Measurements from ENCODE around the gene IL5. TPM values are rescaled to one million over a fixed set of nuclear protein-coding genes. Genes with fewer than 3 reads are reported as not detected.
"Not testable (repeated sequence)": the region's sequence is repeated elsewhere in the genome, so short reads cannot be mapped to it uniquely, and the experiment has no call there.

Gene IL5
- total RNA-seq, 1 experiment from 2014 or later = not detected

- no peaks in the 10 kb centered on the region for H3K27me3 ChIP-seq (replicated peaks; ENCODE audit: insufficient read depth, low read depth, low read length, poor library complexity)
- DNase-seq (ENCODE audit: low spot score) = no peak
- TF ChIP-seq EZH2 (IDR thresholded peaks at IDR 0.05; ENCODE audit: borderline replicate concordance, low read depth, low read length, poor library complexity, severe bottlenecking) (no peak), CTCF (conservative IDR thresholded peaks at IDR 0.05; ENCODE audit: low read depth, low read length) (no peak)
- no TSS peak for BruUV-seq (replicated peaks)
- POLR2A ChIA-PET (ENCODE audit: low non-redundant PET) = no interaction called here
- no peaks in the 10 kb centered on the region for H3K9me3 ChIP-seq (ENCODE audit: low read depth, low read length, poor library complexity, severe bottlenecking)
- intact Hi-C loops (cut with micrococcal nuclease; ENCODE audit: unreplicated experiment) = no loop called here
- H3K4me3 ChIP-seq (ENCODE audit: low read depth, low read length, poor library complexity, severe bottlenecking) = no peak overlapping the region
- H3K36me3 ChIP-seq (ENCODE audit: insufficient read depth, low read length, poor library complexity, severe bottlenecking) = peaks cover 32% of the 10 kb centered on the region
- H3K4me1 ChIP-seq (ENCODE audit: insufficient read depth, low read length, poor library complexity, severe bottlenecking) = no peaks in the 10 kb centered on the region
- CTCF ChIA-PET = no interaction called here
- no peak overlapping the region for H3K27ac ChIP-seq (ENCODE audit: low read depth, low read length, poor library complexity, severe bottlenecking)
These were observed 46.1 kb upstream of the IL5 start for GRCh38 chr5:132589467-132589866.

- intact Hi-C loops (cut with micrococcal nuclease; ENCODE audit: unreplicated experiment) = no loop called here
- Histone ChIP-seq H3K36me3 (ENCODE audit: insufficient read depth, low read length, poor library complexity, severe bottlenecking) (peaks cover 34% of the 10 kb centered on the region), H3K4me3 (ENCODE audit: low read depth, low read length, poor library complexity, severe bottlenecking) (no peak overlapping the region), H3K9me3 (ENCODE audit: low read depth, low read length, poor library complexity, severe bottlenecking) (no peaks in the 10 kb centered on the region), H3K4me1 (ENCODE audit: insufficient read depth, low read length, poor library complexity, severe bottlenecking) (no peaks in the 10 kb centered on the region), H3K27ac (ENCODE audit: low read depth, low read length, poor library complexity, severe bottlenecking) (no peak overlapping the region), H3K27me3 (replicated peaks; ENCODE audit: insufficient read depth, low read depth, low read length, poor library complexity) (no peaks in the 10 kb centered on the region)
- BruUV-seq (replicated peaks) = no TSS peak
- DNase-seq (ENCODE audit: low spot score) = no peak
- POLR2A ChIA-PET (ENCODE audit: low non-redundant PET) = no interaction called here
- TF ChIP-seq EZH2 (IDR thresholded peaks at IDR 0.05; ENCODE audit: borderline replicate concordance, low read depth, low read length, poor library complexity, severe bottlenecking) (no peak), CTCF (conservative IDR thresholded peaks at IDR 0.05; ENCODE audit: low read depth, low read length) (no peak)
- CTCF ChIA-PET = no interaction called here
These were observed 42.7 kb upstream of the IL5 start for GRCh38 chr5:132586063-132586462.

GRCh38 chr5:132584560-132584959 lies 41.2 kb upstream of the IL5 start:
- DNase-seq (ENCODE audit: low spot score); H3K4me3 ChIP-seq (ENCODE audit: low read depth, low read length, poor library complexity, severe bottlenecking); H3K9me3 ChIP-seq (ENCODE audit: low read depth, low read length, poor library complexity, severe bottlenecking); POLR2A ChIA-PET (ENCODE audit: low non-redundant PET); intact Hi-C loops (cut with micrococcal nuclease; ENCODE audit: unreplicated experiment); H3K27me3 ChIP-seq (replicated peaks; ENCODE audit: insufficient read depth, low read depth, low read length, poor library complexity); BruUV-seq (replicated peaks); H3K27ac ChIP-seq (ENCODE audit: low read depth, low read length, poor library complexity, severe bottlenecking); H3K4me1 ChIP-seq (ENCODE audit: insufficient read depth, low read length, poor library complexity, severe bottlenecking): not testable (repeated sequence)
- H3K36me3 ChIP-seq (ENCODE audit: insufficient read depth, low read length, poor library complexity, severe bottlenecking) = peaks cover 39% of the 10 kb centered on the region
- CTCF ChIA-PET = interaction anchor here (0.6 kb wide), 1 partner anchor 525 kb away, joined by 4 read pairs; no protein-coding TSS in a partner anchor

- no peak for DNase-seq (ENCODE audit: low spot score)
- Histone ChIP-seq H3K27ac (ENCODE audit: low read depth, low read length, poor library complexity, severe bottlenecking) (no peak overlapping the region), H3K27me3 (replicated peaks; ENCODE audit: insufficient read depth, low read depth, low read length, poor library complexity) (no peaks in the 10 kb centered on the region), H3K9me3 (ENCODE audit: low read depth, low read length, poor library complexity, severe bottlenecking) (no peaks in the 10 kb centered on the region), H3K4me3 (ENCODE audit: low read depth, low read length, poor library complexity, severe bottlenecking) (no peak overlapping the region), H3K4me1 (ENCODE audit: insufficient read depth, low read length, poor library complexity, severe bottlenecking) (no peaks in the 10 kb centered on the region), H3K36me3 (ENCODE audit: insufficient read depth, low read length, poor library complexity, severe bottlenecking) (peaks cover 19% of the 10 kb centered on the region)
- intact Hi-C loops (cut with micrococcal nuclease; ENCODE audit: unreplicated experiment) = no loop called here
- ChIA-PET CTCF (no interaction called here), POLR2A (ENCODE audit: low non-redundant PET) (no interaction called here)
- no TSS peak for BruUV-seq (replicated peaks)
- no peak for TF ChIP-seq CTCF (conservative IDR thresholded peaks at IDR 0.05; ENCODE audit: low read depth, low read length)
- TF ChIP-seq EZH2 (IDR thresholded peaks at IDR 0.05; ENCODE audit: borderline replicate concordance, low read depth, low read length, poor library complexity, severe bottlenecking) = no peak
These were observed 32.8 kb upstream of the IL5 start for GRCh38 chr5:132576123-132576522.

All from A673 (cell line).